Measurements from ENCODE around the gene PELI1.

GRCh38 chr2:64133828-64134227, 10.4 kb downstream of the PELI1 start:
- TF ChIP-seq, protein P1, sequence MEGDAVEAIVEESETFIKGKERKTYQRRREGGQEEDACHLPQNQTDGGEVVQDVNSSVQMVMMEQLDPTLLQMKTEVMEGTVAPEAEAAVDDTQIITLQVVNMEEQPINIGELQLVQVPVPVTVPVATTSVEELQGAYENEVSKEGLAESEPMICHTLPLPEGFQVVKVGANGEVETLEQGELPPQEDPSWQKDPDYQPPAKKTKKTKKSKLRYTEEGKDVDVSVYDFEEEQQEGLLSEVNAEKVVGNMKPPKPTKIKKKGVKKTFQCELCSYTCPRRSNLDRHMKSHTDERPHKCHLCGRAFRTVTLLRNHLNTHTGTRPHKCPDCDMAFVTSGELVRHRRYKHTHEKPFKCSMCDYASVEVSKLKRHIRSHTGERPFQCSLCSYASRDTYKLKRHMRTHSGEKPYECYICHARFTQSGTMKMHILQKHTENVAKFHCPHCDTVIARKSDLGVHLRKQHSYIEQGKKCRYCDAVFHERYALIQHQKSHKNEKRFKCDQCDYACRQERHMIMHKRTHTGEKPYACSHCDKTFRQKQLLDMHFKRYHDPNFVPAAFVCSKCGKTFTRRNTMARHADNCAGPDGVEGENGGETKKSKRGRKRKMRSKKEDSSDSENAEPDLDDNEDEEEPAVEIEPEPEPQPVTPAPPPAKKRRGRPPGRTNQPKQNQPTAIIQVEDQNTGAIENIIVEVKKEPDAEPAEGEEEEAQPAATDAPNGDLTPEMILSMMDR (IDR thresholded peaks at IDR 0.05; ENCODE audit: poor library complexity): no peak
- no peak for TF ChIP-seq EZH2 (IDR thresholded peaks at IDR 0.05; ENCODE audit: borderline replicate concordance)

All from hepatocyte (in vitro differentiated cells).